CD4-positive, alpha-beta T cell treated with Interleukin-15 for 1 hour (primary cell): ENCODE data around the gene MMAB.

Source experiments
- DNase-seq: peaks from one replicate; pipeline ENCODE4 v3.0.0-alpha.2; 2020

MMAB gene

DNA sequence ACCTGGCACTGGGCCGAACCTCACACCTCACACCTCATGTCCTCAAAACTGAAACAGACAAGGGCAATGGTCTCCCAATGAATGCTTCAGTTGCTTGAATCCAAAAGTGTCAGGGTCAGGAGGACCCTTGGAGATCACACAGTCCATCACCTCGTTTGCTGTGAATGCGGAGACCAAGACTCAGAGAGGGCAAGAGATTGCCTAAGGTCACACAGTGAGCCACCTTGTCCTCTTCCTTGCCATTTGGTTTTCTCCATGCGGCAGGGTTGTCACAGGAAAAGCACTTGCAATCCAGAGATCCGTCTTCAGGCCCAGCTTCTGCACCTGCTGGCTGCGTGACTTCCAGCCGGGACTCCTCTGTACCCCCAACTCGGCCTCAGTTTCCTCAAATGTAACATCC, 28.3 kb upstream of the MMAB start:
- no peak for DNase-seq

DNA sequence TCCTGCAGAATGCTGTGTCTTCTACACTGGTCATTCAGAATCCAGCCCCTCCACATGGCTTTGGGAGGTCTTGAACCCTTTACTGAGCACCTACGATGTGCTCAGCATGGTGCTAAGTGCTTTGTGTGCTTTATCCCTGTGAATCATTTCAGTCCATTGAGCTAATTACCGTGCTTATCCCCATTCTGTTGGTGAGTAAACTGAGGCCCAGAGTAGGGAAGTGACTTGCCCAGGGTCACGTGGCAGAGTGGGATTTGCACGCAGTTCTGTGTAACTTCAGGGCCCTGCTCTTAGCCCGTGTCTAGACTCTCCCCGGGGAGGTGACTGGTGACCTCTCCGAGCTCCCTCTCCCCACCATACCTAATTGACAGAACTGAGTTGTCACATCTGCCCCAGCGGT, 27.7 kb upstream of the MMAB start:
- no peak for DNase-seq

DNA sequence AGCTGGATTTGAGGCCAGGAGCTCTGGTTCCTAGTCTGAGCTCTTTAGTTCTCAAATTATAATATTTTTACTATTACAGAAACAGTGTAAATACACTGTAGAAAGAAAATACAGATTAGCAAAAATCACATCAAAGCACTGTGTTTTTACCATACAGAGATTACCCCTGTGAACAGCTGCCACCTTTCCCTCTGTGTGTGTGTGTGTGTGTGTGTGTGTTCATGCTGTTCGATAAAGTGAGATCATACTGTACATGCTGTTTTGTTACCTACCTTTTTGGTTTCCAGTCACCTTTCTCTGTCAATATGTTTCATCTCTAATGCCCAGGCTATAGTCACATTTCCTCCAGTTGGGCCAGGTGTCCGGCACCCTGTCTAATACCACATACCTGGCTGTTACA, 27.2 kb upstream of the MMAB start:
- no peak for DNase-seq

DNA sequence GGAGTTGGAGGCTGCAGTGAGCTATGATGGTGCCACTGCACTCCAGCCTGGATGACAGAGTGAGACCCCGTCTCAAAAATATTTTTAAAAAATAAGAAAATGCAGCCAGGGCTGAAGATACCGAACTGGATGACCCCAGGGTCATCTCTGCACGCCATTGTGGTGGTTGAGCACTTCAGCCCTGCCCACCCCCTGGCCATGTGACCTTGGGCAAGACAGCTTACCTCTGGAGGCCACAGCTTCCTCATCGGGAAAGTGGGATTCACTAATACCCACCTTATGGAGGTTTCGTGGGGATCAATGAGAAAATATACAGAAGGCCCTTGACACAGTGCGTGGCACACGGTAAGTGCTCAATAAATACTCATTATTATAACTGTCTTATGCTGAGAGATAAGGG, 25.8 kb upstream of the MMAB start:
- DNase-seq: no peak

DNA sequence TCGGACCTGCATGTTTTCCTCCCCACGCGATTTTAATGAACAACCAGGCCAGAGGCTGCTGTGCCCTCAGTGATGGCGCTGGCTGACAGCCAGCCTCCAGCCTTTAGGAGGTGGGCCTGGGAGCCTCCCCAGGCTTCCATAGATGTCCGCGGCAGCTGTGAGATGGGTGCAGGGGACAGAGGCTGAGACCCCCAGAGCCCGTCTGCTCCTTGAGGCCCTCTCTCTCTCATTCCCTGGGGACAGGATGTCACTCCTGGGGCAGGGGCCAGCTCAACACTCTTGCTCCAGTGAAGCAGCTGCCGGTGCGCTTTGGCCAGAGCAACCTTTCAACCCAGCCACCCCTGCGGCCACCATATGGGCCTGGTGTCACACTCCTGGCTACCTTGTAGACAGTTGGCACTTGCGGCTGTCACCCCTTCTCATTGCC, 25.1 kb upstream of the MMAB start:
- no peak for DNase-seq

DNA sequence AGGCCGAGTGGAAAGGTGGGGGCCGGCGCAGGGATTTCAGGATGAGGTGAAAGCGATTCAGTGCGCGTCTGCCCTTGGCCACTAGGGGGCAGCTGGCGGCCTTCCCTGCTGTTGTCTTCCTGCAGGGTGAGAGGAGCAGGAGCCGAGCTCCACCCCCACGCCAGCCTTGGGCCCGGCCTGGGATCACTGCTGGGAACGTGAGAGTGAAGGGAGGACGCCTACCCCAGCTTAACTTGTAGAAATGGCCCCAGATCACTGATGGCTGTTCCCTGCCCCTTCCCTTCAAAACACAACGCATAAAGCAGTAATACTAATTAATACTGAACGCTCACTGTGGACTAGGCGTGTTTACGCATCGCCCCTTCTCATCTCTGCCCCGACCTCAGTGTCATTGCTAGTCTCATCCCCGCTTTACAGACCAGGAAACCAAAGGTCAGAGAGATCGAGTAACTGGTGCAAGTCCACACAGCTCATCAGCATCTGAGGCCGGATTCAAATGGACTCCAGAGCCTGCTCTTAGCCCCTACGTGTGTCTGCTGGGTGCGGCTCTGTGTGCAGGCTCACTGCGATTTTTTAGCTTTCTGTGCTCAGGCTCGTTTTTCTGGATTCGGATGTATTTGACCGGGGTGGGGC, 24.6 kb upstream of the MMAB start:
- DNase-seq: peak; percentile 41

DNA sequence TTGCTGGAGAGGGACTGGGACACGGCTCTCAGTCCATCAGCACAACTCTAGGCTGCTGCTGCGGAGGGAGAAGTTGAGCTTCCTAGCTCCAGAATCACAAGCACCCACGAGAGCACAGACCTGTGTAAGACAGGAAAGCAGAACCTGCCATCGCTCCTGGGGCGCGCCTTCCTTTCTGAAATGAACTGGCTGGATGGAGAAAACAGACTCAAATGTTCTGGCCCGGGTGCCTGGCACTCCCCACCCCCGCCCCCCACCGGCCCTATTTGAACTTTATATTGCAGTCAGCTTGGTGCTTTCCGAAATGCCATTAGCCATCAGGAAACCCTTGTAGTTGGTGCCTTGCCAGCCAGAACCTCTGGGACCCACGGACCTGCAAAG, 24.1 kb upstream of the MMAB start:
- DNase-seq: no peak

DNA sequence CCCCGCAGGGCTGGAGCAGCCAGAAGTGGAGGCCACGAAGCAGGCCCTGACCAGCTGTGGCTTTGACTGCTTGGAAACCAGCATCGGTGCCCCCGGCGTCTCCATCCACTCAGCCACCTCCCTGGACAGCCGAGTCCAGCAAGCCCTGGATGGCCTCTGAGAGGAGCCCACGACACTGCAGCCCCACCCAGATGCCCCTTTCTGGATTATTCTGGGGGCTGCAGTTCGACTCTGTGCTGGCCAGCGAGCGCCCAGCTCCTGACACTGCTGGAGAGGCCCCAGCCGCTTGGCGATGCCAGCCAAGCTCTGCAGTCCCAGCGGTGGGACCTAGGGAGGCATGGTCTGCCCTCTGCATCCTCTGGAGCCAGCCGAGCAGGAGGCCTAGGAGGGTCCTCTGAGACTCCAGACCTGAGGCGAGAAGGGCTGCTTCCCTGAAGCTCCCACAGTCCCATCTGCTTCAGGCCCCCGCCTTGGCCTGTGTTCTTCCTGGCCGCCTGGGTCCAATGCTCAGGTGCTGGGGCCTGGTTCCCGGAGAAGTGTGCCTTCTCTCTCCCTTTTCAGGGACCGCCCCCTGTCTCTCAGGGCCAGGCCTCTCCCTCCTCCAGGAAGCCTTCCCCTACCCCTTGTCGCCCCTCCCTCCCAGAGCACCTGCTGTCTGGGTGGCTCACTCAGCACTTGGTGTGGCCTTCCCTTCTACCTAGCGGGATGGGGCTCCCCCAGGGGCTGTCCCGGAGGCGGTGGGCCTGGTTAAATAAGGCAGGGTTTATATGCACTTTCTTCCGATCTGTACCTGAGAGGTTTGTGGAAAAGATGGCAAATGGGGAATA, 23.3 kb upstream of the MMAB start:
- no peak for DNase-seq

DNA sequence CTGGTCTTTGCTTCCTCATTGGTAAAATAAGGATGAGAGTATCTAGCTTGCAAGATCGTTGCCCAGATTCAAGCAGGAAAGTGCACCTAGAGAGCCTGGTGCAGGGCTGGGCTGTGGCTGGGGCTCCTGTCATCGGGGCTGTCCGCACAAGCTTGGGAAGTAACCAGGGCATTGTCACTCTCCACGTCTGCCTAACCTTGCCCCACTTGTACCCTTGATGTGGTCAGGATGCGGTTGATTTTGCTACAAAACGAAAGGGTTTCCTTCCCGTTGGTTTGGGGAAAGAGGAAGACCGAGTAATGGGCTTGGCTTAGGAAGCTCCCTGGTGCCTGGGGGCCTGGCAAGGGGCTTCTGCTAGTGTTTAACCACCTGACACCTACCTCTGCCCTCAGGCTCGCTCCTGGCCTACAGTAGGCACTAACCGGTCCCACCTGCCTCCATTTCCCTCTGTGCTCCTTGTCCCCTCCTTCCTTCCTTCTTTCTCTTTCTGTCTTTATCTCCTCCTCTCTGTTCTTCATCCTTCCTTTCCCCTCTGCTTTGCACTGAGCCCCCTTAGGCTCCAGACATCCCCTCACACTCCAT, 22.1 kb upstream of the MMAB start:
- peak; percentile 27 for DNase-seq

DNA sequence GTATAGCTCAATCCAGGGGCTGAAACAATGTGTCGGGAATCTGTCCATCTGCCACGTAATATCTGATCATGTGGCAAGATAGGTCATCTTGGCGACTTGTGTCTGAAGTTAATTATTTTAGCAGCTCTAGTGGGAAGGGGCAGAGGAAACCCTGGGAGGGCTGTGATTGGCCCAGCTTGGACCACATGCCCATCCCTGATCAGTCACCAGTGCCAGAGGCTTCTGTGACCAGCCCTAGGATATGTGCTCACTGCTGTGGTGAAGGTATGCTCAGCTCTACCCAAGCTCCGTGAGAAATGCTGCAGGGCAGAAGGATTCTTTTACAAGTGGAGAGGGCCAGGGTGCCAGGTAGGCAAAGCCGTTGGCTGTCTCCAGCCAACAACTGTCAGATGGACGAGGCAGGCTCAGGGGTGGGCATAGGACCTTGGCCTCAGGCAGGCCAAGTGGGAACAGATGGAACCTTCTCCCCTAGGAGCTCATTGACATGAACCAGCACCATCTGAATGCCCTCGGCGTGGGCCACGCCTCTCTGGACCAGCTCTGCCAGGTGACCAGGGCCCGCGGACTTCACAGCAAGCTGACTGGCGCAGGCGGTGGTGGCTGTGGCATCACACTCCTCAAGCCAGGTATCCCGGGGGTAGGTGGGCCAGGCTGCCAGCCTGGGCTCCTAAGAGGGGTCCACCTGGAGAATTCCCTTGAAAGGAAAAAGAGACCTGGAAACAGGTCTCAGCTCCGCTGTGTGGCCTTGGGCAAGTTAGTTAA, 21.4 kb upstream of the MMAB start:
- no peak for DNase-seq

DNA sequence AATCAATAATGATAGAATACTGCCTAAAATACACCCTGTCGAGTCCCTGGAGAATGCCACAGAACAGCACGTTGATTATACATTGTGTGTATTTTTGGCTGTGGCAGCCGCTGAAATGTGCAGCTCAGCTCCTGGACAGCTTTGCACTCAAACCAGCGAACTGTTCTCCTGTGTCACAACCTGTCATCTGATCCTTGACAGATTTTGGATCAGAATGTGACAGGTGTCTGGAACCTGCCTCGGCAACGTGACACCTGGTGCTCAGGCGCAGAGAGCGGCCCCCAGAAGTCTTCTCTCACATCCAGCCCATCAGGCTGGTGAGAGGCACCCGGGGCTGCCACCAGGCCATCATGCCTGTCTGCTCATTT, 19.6 kb upstream of the MMAB start:
- DNase-seq: no peak

DNA sequence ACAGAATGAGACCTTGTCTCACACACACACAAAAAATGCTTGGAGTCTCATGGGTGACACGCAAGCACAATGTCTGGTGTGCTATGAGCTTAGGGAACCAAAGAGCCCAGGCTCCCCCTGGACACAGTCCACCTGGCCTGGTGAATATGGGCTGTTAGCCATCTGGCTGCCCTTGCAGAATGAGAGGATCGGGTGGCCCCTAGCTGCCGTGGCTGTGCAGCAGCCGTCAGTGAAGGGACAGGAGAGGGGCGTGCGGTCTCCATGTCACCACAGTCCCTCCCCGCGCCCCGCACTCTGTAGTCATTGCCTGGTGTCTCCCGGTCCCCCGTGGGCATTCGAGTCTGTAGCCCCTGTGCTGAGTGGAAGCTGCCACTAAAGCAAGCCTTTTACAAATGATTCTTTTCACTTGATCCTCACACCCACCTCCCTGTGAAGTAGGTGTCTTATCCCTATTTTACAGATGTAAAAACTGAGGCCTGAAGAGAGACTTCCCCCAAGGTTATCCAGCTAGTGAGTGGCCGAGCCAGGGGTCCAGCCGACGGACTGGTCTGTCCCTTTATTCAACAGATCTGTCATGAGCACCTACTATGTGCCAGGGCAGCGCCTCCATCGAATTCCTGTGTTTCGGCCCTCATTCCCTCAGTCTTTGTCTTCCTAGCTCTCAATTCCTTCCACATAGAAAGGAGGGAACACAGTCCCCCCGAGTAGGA, 19.0 kb upstream of the MMAB start:
- no peak for DNase-seq

DNA sequence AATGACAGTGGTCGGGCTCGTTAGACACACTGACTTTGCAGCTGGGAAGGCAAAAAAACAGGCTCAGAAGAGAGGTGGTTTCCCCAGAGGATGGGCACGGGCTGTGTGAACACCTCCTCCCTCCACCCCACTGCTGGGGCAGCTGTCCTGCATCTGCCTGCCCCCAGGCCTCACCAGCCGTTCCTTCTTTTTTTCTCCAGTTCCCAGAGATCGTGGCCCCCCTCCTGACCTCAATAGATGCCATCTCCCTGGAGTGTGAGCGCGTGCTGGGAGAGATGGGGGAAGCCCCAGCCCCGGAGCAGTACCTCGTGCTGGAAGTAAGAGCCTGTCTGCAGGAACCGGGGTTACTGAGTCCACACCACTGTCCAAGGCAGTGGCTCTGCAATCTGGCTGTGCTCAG, 17.7 kb upstream of the MMAB start:
- DNase-seq: no peak

DNA sequence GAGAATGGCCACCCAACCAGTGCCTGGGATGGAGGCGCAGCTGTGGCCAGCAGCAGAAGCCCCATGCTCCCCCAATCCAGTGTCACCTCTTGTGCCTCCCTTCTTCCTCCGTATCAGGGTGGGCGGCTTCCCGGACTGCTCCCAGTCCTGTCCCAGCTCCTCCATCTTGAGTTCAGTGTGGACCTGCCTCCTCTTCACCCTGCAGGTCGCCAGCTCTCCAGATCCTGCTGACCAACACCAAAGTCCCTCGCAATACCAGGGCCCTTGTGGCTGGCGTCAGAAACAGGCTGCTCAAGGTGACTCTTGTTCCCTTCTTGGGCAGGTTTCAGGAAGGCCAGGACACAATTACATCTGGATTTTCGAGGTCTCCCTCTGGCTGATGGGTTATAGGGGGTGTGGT, 17.3 kb upstream of the MMAB start:
- DNase-seq: no peak

DNA sequence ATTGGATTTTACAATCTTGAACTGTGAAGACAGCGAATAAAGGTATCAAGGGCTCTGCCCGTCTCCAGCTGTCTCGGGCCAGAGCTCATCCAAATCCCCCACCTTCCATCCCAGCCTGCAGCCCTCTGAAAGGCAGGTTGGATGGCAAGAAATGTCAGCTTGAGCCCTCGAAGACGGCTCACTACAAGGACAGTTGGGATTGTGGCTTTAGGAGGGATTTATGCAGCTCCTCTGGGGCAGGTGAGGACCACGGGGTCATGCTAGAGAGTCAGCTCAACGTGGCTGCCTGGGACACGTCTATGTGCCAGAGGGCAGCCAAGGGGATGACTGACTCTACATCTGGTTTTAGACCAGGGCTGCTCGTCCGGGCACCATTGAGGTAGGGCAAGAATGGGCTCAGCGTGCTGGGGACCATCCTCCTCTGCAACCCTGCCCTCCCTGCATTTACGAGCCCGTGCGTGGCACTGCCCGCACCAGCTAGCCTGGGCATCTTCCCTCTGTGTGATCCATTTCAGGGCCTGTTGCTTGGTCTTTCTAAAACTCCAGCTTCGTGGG, 16.5 kb upstream of the MMAB start:
- DNase-seq: no peak

DNA sequence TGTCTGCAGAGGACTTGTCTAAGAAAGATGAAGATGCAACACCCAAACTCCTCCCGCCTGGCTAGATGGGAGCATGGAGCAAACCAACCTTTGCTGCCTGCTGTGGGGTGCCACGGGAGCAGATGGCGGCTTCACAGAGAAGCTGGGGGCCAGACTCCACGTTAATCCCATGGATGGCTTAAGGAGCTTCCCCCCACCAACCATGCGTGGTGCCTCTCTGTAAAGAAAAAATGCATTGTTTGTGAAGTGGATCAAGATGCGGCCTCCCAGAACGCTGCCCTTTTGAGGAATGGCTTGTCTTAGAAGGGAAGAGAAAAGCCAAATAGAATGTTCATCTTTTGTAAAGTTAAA, 15.9 kb upstream of the MMAB start:
- no peak for DNase-seq

DNA sequence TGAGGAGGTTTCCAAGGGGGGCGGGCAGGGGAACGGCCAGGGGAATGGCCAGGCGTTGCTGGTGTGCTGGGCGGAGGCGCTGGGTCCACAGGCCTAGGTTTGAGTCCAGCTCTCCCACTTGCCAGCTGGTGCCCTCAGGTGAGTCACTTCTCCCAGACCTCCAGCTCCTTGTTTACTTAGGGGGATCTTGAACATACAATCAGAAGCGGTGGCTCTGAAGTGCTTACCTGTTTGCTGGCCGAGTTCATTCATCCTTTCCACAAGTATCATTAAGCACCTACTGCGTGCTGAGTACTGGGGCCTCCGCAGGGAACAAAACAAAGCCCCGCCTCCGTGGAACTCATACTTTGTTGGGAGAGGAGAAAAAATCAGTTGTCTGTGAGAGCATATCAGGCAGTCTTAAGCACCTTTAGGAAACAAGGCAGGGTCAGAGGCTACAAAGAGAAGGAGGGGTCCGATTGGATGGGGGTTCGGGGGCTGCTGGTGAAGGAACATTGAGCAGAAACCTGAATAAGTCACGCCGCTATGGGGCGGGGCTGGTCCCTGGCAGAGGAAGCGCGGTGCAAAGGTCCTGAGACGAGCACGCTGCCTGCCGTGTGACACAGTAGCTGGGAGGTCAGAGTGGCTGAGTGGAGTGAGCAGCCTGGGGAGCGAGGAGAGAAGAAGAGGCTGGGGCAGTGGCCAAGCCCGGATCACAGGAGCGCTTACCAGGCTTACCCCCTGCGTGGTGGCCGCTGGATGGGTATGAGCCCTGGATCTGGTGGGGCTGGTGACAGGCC, 15.3 kb upstream of the MMAB start:
- no peak for DNase-seq

DNA sequence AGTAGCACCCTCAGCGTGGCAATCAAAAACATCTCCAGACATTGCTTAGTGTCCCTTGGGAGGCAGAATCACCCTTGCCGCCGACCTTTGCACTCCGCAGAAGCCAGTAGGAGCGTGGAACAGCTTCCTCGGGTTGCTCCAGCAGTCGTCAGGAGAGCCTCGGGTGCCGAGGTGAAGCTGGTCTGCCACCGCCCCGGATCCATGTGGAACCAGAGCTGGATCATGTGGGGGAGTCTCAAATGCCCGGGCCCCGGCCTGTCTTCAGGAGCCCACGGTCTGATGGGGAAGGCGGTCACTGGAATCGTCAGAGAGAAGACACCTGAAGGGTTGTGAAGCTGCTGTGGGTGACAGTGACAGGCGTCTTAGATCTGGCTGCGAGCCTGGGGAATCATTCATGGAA, 14.6 kb upstream of the MMAB start:
- DNase-seq: no peak

DNA sequence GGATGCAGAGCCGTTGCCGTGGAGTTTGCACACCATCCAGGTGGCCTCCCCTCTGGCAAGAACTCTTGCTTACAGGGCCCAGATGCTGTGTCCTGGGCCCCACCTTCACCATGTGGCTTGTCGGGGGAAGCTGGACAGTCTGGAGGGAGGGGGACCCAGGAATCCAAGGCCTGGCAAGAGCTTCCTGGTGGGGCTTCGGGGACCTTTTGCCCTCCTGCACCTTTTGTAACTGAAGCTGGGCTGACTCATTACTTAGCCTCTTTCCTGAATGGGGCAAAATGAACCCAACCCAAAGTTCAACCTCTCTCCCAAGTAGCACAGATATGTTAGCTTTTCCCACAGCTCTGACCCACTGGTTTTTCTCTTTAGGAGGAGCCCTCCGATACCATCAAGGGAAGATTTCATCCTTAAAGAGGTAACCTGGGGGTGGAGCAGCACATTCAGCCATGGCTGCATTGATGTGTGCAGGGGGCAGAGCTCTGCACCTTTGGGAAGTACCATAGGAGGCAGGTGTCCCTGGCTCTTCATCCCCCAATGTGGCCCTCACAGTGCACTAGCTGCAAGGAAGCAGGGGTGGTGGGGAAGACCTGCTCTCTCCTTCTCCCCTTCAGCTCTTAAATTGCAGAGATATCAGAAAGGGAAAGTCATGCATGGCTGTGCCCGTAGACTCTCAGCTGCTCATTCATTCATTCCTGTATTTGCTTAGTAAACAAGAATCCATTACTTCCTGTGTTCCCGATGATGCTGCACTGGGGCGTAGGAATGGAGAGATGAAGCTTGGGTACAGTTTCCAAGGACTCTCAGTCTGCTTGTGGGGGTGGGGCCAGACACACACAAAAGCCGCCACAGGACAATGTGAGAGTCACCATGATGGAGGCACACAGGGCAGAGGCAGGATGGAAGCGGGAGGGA, 13.3 kb upstream of the MMAB start:
- no peak for DNase-seq

DNA sequence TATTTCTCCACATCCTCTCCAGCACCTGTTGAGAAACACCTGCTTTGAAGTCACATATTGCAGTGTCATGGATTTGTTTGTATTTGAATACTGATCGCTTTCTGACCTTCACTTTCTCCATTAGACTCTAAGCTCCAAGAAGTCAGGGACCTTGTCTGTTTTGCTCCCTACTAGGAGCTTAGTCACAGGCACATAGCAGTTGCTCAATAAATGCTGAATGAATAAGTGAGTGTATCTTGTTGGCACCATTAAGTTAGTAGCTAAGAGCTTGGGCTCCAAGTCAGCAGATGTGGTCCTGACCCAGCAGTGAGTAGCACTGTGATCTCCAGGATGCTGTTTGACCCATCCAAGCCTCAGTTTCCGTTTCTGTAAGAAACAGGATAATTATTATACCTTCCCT, 10.4 kb upstream of the MMAB start:
- DNase-seq: no peak

DNA sequence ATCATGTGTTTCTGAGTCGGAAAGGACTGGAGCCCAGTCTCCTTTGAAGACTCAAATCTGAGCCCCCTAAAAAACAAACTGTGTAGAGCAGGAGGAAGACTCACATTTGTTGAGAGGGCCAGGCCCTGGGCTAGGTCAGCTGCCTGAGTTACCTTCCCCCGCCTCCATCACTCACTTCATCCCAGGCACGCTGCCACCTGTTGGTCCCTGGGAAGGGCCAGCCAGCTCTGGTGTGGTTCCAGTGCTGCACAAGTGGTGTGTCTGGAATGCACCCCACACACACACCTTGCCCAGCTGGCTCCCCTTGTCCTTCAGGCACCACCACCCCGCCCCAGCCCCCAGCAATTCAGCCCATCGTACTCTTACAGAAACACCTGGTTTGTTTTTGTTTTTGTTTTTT, 9.3 kb upstream of the MMAB start:
- DNase-seq: no peak
